Upper lobe of left lung (tissue), 6 donors: Measurements from ENCODE around the gene RAP1B. TPM values are rescaled to one million over a fixed set of nuclear protein-coding genes. Genes with fewer than 3 reads are reported as not detected.

Experiments
- ATAC-seq, 2 donors: fragments of 200-7000 bp; cut with Tn5 transposase; one replicate each; pipeline ENCODE4 v1.9.1; 2022; ENCODE audit warnings: mild to moderate bottlenecking in 2 of 2, moderate library complexity in 2 of 2; ENCODE audit not compliant: low FRiP score in 2 of 2
- DNase-seq, 2 donors: peaks; one replicate each; pipeline ENCODE4 v3.0.0-alpha.2; 2019 to 2020
- H3K27ac ChIP-seq, 4 donors: fragments of 200-600 bp; sonication (generic); one replicate each; pipeline ENCODE4 v1.5.1; 2016 to 2019
- H3K27me3 ChIP-seq, 4 donors: fragments of 200-600 bp; sonication (generic); one replicate each; pipeline ENCODE4 v1.5.1; 2017 to 2019
- H3K36me3 ChIP-seq, 4 donors: fragments of 200-600 bp; sonication (generic); one replicate each; pipeline ENCODE4 v1.5.1; 2016 to 2019
- H3K4me1 ChIP-seq, 4 donors: fragments of 200-600 bp; sonication (generic); one replicate each; pipeline ENCODE4 v1.5.1; 2018 to 2019
- H3K4me3 ChIP-seq, 4 donors: fragments of 200-600 bp; sonication (generic); one replicate each; pipeline ENCODE4 v1.5.1; 2017 to 2019; ENCODE audit warnings: mild to moderate bottlenecking in 2 of 4, moderate library complexity in 1 of 4
- H3K9me3 ChIP-seq, 4 donors: fragments of 200-600 bp; sonication (generic); one replicate each; pipeline ENCODE4 v1.5.1; 2018 to 2019
- EP300 ChIP-seq, 4 donors: sonication (generic); formaldehyde crosslinking; IDR thresholded peaks; one replicate each; pipeline ENCODE4 v1.5.1; 2017; ENCODE audit warnings: antibody characterized with exemption in 4 of 4, control low read depth in 2 of 4
- POLR2A ChIP-seq, 4 donors: fragments of 450-650 bp; IDR thresholded peaks; one replicate each; pipeline ENCODE4 v1.5.1; 2016 to 2017; ENCODE audit warnings: antibody characterized with exemption in 4 of 4, mild to moderate bottlenecking in 2 of 4
- POLR2AphosphoS5 ChIP-seq, 2 donors: sonication (generic); formaldehyde crosslinking; IDR thresholded peaks; one replicate each; pipeline ENCODE4 v1.5.1; 2017; ENCODE audit warnings: antibody characterized with exemption in 2 of 2
- WGBS, 2 donors: methylation state at CpG; one replicate each; pipeline ENCODE4 v1.1.5; 2017 to 2018; 5-methylcytosine and 5-hydroxymethylcytosine counted together
- total RNA-seq, 6 donors: library from RNA; depleted of rRNA in 4 of 6; stranded (reverse); fragments of >200 nt in 4 of 6; gene quantifications; one replicate each; pipeline versions ENCODE4 v1.1.0 to v1.2.1, GENCODE V29; 2016 to 2021
- TF ChIP-seq, protein P1 (sequence below), 6 experiments: fragments of 450-650 bp in 4 of 6; fragments of 200-600 bp in 2 of 6; sonication (generic) in 2 of 6; IDR thresholded peaks; one replicate each; pipeline ENCODE4 v1.5.1; 2016 to 2019; ENCODE audit warnings: antibody characterized with exemption in 6 of 6
- donor health status: DM: no; HTN: no; CAD: no; lungs with moderate emphysema.
- donor health status: DM: no; HTN: yes; CAD: no; lungs with severe emphysema.

RAP1B gene
- total RNA-seq, 6 donors from 2014 or later = 135 to 208 (median 162) TPM

DNA sequence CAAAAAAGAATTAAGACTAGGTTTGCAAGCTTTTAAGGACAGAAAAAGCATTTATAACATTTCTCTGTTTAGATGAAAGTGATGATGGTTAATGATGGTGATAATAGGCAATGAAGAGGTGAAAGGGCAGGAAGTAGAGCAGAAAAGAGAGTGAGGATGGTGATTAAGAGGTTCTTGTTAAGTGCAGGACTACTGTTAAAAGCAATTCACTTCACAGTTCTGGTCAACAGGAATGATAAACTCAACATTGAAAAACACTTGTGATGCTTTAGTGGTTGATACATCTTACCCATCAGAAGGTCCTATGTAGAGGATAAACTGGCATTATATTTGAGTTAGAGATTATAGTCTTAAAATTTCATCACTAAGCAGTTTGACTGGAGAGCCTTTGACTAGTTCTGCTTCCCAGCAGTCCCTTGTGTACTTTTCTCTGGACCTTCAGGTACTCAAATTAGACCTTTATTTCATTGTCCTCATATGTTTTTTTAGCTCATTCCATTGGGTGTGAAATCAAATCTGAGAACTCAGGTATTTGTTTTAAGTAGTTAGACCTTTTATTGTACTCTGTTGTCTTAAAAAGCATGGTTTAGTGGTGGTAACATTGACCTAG lies 10.9 kb downstream of the RAP1B start:
- H3K4me1 ChIP-seq = peaks cover 49 to 85% (median 73%) of the 10 kb centered on the region in 4 donors
- H3K27me3 ChIP-seq = no peaks in the 10 kb centered on the region
- peak overlapping the region in 1 of 4 donors; percentile 27 for H3K27ac ChIP-seq
- TF ChIP-seq, protein P1, sequence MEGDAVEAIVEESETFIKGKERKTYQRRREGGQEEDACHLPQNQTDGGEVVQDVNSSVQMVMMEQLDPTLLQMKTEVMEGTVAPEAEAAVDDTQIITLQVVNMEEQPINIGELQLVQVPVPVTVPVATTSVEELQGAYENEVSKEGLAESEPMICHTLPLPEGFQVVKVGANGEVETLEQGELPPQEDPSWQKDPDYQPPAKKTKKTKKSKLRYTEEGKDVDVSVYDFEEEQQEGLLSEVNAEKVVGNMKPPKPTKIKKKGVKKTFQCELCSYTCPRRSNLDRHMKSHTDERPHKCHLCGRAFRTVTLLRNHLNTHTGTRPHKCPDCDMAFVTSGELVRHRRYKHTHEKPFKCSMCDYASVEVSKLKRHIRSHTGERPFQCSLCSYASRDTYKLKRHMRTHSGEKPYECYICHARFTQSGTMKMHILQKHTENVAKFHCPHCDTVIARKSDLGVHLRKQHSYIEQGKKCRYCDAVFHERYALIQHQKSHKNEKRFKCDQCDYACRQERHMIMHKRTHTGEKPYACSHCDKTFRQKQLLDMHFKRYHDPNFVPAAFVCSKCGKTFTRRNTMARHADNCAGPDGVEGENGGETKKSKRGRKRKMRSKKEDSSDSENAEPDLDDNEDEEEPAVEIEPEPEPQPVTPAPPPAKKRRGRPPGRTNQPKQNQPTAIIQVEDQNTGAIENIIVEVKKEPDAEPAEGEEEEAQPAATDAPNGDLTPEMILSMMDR (IDR thresholded peaks at IDR 0.05) = no peak
- TF ChIP-seq EP300 (IDR thresholded peaks at IDR 0.05) = no peak
- no peak for TF ChIP-seq POLR2A (IDR thresholded peaks at IDR 0.05)
- TF ChIP-seq POLR2AphosphoS5 (IDR thresholded peaks at IDR 0.05) = no peak
- no peak for DNase-seq
- H3K36me3 ChIP-seq = peaks cover 0 to 3% (median 0%) of the 10 kb centered on the region in 4 donors
- ATAC-seq = no peak
- no peak overlapping the region for H3K4me3 ChIP-seq
- no peaks in the 10 kb centered on the region for H3K9me3 ChIP-seq

DNA sequence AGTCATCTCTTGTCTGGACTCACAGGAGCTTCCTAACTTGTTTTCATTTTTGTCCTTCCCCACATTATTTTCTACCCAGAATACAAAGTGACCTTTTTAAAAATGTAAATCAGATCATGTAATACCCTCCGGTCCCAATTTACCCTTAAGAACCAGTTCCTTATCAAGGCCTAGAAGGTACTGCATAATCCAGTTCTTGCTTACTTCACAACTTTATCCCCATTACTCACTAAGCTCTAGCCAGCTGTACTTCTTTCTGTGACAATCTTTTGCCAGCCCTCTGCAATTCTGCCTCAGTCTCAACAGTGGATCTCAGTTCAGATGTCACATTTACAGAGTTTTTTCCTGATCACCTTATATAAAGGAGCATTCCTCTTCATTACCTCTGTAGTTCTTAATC lies 11.6 kb downstream of the RAP1B start:
- no peaks in the 10 kb centered on the region for H3K27me3 ChIP-seq
- DNase-seq (no peak), ATAC-seq (peak in 1 of 2 donors; percentile 22)
- WGBS, 2 donors = 53 to 58% methylated on average over 1 of the region's 1 CpG
- no peak overlapping the region for H3K27ac ChIP-seq
- TF ChIP-seq POLR2A (IDR thresholded peaks at IDR 0.05) (no peak), EP300 (IDR thresholded peaks at IDR 0.05) (no peak), POLR2AphosphoS5 (IDR thresholded peaks at IDR 0.05) (no peak)
- TF ChIP-seq, protein P1 (IDR thresholded peaks at IDR 0.05) = no peak
- peaks cover 0 to 7% (median 4%) of the 10 kb centered on the region in 4 donors for H3K36me3 ChIP-seq
- H3K9me3 ChIP-seq = no peaks in the 10 kb centered on the region
- H3K4me3 ChIP-seq = no peak overlapping the region
- peaks cover 42 to 78% (median 68%) of the 10 kb centered on the region in 4 donors for H3K4me1 ChIP-seq

DNA sequence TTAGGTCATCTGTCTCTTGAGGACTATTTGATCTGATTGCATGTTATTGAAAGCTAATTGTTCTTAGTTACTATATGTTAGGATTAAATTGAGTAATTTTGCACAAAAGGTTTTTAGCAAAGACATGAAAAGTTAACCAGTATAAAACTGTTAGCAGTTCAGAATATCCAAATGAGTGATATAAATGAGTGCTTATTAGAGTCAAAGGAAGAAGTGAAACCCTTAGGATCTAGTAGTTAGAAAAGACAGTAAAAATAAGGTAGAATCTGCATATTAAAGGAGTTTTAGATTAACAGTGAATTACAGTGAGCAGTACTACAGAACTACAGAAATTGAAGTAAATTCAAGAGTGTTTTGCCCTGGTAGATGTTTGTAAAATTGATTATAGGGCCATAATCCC lies 12.4 kb downstream of the RAP1B start:
- TF ChIP-seq, protein P1 (IDR thresholded peaks at IDR 0.05) = no peak
- TF ChIP-seq EP300 (IDR thresholded peaks at IDR 0.05) (no peak), POLR2A (IDR thresholded peaks at IDR 0.05) (no peak), POLR2AphosphoS5 (IDR thresholded peaks at IDR 0.05) (no peak)
- H3K36me3 ChIP-seq = peaks cover 0 to 7% (median 4%) of the 10 kb centered on the region in 4 donors
- no peak overlapping the region for H3K4me3 ChIP-seq
- no peak overlapping the region for H3K27ac ChIP-seq
- no peak for DNase-seq
- H3K4me1 ChIP-seq = peaks cover 36 to 71% (median 60%) of the 10 kb centered on the region in 4 donors
- H3K9me3 ChIP-seq = peaks cover 0 to 3% (median 1%) of the 10 kb centered on the region in 4 donors
- no peak for ATAC-seq
- no peaks in the 10 kb centered on the region for H3K27me3 ChIP-seq

DNA sequence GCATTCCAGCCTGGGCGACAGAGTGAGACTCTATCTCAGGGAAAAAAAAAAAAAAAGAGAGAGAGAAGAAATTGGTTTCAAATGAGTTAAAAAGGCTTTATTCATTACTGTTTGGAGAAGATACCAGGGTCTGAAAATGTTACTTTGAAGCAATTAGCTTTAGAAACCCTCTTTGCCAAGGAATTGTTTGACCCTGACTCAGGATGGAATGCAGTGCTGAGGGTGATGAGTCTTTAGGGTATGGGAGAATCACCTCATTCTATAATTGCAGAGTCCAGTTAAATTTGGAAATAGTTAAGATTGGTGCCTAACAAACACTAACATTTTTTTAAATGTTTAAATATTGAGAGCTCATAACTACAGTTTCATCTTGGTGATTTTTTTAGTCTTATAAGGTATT lies 13.3 kb downstream of the RAP1B start:
- H3K27me3 ChIP-seq = no peaks in the 10 kb centered on the region
- ATAC-seq (no peak), DNase-seq (no peak)
- H3K4me1 ChIP-seq = peaks cover 37 to 63% (median 54%) of the 10 kb centered on the region in 4 donors
- H3K4me3 ChIP-seq = no peak overlapping the region
- peaks cover 0 to 7% (median 4%) of the 10 kb centered on the region in 4 donors for H3K36me3 ChIP-seq
- H3K9me3 ChIP-seq = peaks cover 0 to 4% (median 1%) of the 10 kb centered on the region in 4 donors
- TF ChIP-seq, protein P1 (IDR thresholded peaks at IDR 0.05) = no peak
- no peak for TF ChIP-seq POLR2AphosphoS5 (IDR thresholded peaks at IDR 0.05)
- TF ChIP-seq EP300 (IDR thresholded peaks at IDR 0.05) = no peak
- no peak for TF ChIP-seq POLR2A (IDR thresholded peaks at IDR 0.05)
- H3K27ac ChIP-seq = no peak overlapping the region
- 93 to 100% methylated on average over 1 of the region's 1 CpG for WGBS, 2 donors

DNA sequence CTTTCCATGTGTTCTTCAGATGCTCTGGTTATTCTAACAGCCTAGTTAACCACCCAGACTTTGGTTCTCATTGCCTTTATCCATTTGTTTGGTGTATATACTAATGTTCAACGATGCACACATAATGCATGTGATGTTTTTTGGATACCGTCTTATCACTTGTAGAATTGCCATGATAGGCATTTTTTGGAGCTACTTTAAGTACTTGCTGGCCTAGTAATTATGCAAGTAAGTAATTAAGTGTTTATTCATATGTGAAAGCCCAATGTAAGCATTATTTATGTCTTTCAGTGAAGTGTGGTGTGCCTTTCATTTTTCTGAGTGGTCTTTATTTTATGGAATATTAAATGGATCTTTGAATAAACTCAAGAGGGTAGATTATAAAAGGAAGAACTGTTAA lies 14.2 kb downstream of the RAP1B start:
- H3K27ac ChIP-seq = peak overlapping the region in 1 of 4 donors; percentile 8
- WGBS, 2 donors = 89 to 96% methylated on average over 2 of the region's 2 CpGs
- peaks cover 40 to 63% (median 48%) of the 10 kb centered on the region in 4 donors for H3K4me1 ChIP-seq
- TF ChIP-seq, protein P1 (IDR thresholded peaks at IDR 0.05) = no peak
- TF ChIP-seq POLR2AphosphoS5 (IDR thresholded peaks at IDR 0.05) = no peak
- no peak for TF ChIP-seq POLR2A (IDR thresholded peaks at IDR 0.05)
- no peak for TF ChIP-seq EP300 (IDR thresholded peaks at IDR 0.05)
- H3K4me3 ChIP-seq = no peak overlapping the region
- H3K9me3 ChIP-seq = peaks cover 0 to 4% (median 1%) of the 10 kb centered on the region in 4 donors
- peaks cover 0 to 7% (median 4%) of the 10 kb centered on the region in 4 donors for H3K36me3 ChIP-seq
- ATAC-seq (no peak), DNase-seq (no peak)
- H3K27me3 ChIP-seq = no peaks in the 10 kb centered on the region
